GM19438 (cell line): Measurements from ENCODE around the gene DDIT3.
"Not testable (repeated sequence)": the region's sequence is repeated elsewhere in the genome, so short reads cannot be mapped to it uniquely, and the experiment has no call there.

Source experiments
- ATAC-seq: cut with Tn5 transposase; IDR thresholded peaks from one replicate; pipeline ENCODE4 v1.9.1; 2021; ENCODE audit warnings: low read depth; ENCODE audit not compliant: unreplicated experiment

DDIT3 gene

DNA sequence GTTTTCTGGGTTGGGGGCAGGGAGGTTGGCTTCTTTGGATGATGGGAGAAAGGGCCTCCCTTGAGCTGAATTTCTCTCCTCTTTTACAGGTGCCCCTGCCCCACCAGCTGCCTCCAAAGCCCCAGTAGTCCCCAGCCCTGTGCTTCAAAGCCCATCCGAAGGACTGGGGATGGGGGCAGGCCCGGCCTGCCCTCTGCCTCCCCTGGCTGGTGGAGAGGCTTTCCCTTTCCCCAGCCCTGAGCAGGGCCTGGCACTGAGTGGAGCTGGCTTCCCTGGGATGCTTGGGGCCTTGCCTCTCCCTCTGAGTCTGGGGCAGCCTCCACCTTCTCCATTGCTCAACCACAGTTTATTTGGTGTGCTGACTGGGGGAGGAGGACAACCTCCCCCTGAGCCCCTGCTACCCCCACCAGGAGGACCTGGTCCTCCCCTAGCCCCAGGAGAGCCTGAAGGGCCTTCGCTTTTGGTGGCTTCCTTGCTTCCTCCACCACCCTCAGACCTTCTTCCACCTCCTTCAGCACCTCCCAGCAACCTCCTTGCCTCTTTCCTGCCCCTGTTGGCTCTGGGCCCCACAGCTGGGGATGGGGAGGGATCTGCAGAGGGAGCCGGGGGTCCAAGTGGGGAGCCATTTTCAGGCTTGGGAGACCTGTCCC, 6.3 kb upstream of the DDIT3 start:
- ATAC-seq, result no peak

DNA sequence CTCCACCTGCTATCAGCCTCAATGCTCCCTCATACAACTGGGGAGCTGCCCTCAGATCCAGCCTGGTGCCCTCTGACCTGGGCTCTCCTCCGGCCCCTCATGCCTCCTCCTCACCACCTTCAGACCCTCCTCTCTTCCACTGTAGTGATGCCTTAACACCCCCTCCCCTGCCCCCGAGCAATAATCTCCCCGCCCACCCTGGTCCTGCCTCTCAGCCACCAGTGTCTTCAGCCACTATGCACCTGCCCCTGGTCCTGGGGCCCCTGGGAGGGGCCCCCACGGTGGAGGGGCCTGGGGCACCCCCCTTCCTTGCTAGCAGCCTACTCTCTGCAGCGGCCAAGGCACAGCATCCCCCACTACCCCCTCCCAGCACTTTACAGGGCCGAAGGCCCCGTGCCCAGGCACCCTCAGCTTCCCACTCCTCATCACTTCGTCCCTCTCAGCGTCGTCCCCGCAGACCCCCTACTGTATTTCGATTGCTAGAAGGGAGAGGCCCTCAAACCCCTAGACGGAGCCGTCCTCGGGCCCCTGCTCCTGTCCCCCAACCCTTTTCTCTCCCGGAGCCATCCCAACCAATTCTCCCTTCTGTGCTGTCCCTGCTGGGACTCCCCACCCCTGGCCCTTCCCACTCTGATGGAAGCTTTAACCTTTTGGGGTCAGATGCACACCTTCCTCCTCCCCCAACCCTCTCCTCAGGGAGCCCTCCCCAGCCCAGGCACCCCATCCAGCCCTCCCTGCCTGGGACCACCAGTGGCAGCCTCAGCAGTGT, 5.5 kb upstream of the DDIT3 start:
- ATAC-seq, result no peak

DNA sequence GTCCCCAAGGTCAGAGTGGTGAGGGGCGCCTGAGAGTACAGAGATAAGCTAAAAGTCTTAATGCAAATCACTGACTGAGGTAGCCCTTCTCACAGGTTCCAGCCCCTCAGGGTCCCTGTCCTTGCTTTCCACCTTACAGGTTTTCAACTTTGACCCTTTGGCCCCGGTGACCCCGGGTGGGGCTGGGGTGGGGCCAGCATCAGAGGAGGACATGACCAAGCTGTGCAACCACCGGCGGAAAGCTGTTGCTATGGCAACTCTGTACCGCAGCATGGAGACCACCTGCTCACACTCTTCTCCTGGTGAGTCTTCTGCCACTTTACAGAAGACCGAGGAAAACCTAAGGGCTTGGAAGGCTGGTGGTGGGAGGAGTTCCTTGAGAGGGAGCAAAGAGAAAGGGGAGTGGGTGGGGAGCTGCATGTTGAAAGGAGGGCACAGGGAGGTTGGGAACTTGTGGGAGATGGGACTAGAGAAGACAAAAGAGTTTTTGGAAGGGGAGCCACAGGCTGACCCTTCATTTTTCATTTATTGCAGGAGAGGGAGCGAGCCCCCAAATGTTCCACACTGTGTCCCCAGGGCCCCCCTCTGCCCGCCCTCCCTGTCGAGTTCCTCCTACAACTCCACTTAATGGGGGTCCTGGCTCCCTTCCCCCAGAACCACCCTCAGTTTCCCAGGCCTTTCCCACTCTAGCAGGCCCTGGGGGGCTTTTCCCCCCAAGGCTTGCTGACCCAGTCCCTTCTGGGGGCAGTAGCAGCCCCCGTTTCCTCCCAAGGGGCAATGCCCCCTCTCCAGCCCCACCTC, 4.7 kb upstream of the DDIT3 start:
- ATAC-seq, result no peak

DNA sequence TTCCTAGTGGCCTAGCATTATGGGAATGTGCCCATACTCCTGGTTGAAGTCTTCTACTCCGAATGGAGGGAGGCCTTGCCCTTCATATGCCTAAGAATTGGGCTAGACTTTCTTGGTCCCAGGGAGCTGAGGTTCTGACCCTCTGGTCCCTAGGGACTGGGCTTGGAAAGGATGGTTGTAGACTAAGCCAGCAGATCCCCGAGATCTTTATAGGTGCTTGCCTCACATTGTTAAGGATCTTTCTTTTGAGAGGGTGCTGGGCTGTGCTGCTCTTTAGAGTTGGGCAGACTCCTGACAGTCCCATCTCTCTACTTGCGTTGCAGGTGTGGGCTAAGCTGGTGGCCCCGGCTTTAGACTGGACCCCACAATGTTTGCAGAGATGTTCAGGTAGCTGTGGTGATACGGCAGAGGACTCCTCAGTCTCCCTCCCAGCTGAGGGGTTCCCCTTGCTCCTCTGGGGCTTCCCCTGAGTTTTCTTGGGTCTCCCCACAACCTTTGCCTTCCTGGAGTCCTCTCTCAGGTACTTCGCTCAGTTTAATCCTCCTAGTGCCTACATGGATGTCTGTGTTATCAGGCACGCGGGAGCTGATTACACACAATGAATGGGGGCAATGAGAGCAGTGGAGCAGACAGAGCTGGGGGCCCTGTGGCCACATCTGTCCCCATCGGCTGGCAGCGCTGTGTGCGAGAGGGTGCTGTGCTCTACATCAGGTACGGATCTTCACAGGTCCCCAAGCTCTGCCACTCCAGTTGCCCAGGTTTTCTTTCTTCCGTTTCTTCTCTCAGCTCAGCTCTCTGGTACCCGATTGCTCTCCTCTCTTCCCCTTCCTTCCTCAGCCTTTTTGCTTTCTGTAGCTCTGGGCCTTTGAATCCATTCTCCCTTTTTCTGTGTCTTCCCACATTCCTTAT, 3.6 kb upstream of the DDIT3 start:
- no peak for ATAC-seq

DNA sequence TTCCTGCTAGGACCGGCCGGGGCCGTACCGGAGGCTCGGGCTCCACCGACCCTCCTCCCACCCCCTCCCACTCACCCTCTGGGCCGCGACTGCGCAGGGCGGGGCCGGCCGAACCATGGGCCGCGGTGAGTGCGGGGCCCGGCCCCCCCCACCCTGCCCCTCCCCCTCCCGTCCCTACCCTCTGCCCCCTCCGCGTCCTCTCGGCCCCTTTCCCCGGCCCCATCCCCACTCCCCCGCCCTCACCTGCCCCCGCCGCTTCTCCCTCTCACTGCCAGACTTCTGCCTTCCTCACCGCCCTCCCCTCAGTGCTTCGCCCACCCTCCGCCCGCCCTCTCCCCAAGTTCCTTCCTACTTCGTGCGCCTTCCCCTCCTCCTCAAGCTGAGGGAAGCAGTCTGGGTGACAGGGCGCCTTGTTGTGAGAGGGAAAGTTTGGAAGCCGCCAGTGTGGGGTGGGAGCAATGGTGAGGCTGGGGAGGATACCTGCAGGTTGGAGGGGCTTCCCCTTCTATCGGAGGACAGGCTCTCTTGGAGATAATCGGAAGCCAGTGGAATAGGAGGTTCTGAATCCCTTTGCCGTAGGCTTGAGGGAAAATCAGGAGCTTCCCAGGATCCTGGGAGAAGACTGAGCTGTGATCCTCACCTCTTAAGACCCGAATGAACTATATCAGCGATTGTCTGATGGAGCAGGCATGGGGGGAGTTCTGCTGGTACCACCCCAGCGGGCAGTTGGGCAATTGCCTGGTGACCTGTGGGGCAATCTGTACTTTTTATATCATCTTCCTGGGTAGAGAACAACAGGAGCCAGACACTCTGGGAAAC, 2.8 kb upstream of the DDIT3 start:
- no peak for ATAC-seq

DNA sequence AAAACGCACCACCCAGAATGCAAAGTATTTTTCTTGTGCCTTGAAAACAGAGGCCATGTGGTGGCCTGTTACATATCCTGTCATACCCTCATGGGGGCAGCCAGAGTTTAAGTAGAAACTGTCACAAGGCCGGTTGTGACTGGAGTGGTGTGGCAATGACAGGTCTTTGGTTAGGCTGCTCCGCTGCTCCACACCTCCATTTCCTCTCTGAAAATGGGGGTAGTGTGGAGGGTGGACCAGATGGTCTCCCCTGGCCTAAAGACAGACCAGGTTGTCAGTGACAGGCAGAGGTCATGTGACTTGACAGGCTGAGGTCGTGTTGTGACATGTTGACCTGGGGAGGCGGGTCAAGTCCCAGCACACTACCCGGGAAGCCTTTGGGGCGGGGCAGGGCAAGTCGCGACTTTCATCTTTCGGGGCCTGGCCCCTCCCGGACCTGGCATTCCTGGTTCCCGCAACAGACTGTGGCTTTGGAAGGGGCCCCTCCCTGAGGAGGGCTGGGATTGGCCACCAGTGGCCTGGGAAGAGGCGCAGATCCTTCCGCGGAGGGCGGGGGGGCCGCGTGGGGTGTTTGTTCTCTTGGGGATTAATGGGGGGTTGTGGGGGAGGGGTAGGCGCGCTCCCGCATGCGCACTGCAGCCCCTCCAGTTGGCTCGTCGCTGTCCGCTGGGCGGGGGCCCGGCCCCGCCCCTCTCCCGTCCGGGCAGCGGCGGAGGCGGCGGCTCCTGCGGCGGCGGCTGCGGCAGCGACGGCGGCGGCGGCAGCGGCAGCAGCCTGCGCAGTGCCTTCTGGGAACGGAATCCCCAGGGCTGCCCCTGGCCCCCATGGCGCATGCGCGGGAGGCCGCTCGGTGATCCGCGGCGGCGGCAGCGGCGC, 1.9 kb upstream of the DDIT3 start, which contains the start of gene MBD6:
TSS of gene MBD6 (plus strand) at position 814 of the 876 bp plus-strand sequence. CDS start 1,480 bp downstream, outside the sequence.
- peak; percentile 46 for ATAC-seq

DNA sequence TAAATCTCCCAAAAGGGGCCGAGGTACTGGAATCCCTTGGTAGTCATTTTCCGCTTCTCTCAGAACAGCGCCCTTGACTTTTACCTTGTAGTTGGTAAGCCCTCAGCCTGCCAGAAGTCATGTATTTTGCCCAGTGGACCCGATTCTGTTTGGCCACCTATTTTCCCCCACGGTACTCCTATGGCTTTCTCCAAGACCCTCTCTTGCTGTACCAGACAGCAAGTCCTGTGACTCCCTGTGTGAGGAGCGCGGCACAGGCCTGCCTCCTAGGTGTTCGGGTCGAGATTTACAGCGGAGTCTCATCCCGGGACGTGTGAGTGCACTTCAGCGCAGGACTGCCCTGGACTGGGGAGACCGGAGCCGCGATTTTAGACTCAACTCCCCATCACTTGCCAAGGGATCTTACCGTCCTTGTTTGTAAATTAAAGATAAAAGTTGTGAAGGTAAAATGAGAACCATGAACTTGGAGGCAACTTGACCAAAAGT, 1.3 kb upstream of the DDIT3 start:
- ATAC-seq, result no peak

DNA sequence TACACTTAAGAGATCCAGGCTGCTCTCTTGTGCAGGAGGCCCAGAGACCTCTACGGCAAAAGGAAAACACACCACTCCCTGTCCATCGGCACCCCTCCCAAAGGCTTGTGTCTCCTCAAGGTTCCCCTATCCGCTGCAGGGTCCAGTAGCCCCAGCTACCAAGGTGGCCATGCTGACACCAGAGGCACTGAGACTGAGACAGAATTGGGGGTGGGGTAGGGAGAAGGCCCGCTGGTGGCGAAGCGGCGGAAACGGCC, 590 bp downstream of the DDIT3 start:
- peak; percentile 5 for ATAC-seq

DNA sequence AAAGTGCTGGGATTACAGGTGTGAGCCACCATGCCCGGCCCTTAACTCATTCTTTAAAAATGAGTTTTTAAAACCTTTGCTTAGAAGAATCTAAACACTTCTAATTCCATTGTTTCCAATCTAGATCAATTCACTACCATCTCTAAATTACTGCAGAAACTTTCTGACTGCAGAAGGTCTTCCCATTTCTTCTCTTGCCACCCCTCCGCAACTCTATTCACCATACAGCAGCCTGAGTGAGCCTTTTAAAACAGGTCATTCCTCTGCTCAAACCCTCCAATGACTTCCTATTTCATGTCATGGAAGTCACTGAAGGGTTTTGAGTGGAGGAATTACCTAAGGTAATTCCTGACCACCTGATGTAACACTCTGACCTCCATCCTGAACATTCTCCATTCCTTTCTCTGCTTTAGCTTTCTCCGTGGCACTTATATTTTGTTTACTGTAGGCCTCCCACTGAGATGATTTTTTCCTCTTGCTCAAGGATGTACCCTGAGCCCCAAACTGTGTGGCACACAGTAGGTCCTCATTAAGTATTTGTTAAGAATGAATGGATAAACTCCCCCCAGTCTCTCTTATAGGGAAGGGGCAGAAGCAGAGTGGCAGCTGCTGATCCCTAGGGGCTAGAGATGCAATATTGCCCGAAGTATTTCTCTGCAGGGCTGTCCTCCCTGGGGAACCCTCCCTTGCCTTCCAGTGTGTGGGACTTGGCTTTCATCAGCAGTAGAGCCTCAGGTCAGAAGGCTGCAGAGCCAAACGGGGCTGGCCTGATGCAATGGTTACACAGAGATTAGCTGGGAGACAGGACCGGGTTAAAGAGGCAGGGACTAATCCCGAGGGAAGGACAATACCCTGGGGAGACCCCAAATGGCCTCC, 1.2 kb downstream of the DDIT3 start:
- no peak for ATAC-seq

DNA sequence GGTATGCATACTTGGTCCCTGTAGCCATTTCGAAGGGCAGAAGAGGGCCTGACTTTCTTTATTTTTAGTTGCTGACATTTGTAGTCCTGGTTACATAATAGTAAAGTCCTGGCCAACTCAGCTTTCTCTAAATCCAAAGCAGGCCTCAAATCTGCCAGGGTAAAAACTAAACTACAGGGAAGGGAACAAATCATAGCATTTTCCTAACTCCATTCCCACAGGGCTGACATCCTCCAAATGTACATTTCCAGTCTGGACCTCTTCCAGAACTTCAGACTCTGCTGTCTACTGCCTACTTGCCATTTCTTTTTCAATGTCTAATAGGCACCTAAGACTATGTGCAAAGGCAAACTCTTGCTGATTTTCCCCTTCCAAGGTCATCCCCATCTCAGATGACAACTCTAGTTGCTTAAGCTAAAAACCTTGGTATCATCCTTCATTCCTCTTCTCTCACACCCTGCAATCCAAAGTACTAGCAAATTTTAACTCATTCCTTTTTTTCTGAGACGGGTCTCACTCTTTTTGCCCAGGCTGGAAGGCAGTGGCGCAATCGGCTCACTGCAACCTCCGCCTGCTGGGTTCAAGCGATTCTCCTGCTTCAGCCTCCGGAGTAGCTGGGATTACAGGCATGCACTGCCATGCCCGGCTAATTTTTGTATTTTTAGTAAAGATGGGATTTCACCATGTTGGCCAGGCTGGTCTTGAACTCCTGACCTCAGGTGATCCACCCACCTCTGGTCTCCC, 2.0 kb downstream of the DDIT3 start:
- no peak for ATAC-seq

DNA sequence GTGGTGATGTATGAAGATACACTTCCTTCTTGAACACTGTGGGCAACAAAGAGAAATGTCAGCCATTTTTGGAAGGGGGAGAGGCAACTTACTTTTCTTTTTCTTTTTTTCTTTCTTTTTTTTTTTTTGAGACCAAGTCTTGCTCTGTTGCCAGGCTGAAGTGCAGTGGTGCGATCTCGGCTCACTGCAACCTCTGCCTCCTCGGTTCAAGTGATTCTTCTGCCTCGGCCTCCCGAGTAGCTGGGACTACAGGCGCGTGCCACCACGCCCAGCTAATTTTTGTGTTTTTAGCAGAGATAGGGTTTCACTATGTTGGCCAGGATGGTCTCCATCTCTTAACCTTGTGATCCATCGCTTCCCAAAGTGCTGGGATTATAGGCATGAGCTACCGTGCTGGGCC, 2.6 kb downstream of the DDIT3 start:
- not testable (repeated sequence) for ATAC-seq

DNA sequence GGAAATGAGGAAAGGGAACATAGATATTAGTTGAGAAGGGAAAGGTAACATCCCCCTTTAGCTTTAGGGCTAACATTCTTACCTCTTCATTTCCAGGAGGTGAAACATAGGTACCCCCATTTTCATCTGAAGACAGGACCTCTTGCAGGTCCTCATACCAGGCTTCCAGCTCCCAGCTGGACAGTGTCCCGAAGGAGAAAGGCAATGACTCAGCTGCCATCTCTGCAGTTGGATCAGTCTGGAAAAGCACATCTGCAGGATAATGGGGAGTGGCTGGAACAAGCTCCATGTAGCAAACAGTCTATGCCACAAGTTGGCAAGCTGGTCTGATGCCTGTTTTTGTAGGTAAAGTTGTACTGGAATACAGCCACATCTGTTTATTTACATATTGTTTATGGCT, 3.1 kb downstream of the DDIT3 start:
- no peak for ATAC-seq

DNA sequence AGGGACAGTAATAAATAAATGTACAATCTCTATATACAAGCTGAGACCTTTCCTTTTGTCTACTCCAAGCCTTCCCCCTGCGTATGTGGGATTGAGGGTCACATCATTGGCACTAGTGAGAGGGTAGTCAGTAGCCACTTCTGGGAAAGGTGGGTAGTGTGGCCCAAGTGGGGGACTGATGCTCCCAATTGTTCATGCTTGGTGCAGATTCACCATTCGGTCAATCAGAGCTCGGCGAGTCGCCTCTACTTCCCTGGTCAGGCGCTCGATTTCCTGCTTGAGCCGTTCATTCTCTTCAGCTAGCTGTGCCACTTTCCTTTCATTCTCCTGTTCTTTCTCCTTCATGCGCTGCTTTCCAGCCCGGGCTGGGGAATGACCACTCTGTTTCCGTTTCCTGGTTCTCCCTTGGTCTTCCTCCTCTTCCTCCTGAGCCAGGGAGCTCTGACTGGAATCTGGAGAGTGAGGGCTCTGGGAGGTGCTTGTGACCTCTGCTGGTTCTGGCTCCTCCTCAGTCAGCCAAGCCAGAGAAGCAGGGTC, 3.6 kb downstream of the DDIT3 start:
- no peak for ATAC-seq

DNA sequence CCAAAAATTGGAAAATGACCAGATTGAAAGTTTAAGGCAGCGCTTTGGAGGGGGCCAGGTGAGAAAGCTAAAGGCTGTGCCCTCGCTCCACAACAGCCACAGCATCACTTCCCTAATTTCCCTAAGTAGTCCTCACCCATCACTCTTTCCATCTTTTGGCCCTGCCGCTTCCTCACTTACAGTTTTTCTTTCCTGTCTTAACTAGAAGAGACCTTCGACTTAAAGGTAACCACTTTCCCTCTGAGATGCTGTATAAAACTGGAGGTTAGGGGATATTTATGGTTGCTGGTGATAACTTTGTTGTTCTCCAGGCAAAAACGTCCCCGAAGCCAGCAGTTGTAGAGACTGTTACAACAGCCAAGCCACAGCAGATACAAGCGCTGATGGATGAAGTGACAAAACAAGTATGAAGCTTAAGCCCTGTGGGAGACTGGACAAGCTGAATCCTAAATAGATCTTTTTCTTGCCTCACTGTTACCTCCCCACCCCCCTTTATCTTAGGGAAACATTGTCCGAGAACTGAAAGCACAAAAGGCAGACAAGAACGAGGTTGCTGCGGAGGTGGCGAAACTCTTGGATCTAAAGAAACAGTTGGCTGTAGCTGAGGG, 4.3 kb downstream of the DDIT3 start:
- no peak for ATAC-seq

DNA sequence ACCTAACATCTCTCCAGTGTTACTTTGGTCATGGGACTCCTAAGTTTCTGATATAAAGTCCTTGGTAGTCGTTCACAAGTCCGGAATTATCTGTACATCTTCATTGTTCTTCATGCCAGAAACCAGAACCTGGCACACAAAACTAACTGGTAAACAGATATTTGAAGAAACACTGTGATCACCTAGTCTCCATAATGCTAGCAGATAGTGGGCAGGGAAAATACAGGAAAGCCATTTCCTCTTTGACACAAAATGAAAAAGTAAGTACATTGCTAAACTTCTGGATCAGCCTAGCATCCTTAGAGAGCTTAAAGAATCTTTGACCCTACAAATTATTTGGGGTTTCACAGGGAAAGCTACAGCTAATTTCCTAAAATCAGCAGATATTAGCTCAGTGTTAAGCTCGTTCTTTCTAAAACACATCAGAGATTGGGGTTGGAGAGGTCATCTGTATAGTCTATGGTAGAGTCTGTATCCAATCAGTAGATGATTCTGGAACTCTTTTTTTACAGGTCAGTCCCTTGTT, 4.8 kb downstream of the DDIT3 start:
- ATAC-seq, result no peak

DNA sequence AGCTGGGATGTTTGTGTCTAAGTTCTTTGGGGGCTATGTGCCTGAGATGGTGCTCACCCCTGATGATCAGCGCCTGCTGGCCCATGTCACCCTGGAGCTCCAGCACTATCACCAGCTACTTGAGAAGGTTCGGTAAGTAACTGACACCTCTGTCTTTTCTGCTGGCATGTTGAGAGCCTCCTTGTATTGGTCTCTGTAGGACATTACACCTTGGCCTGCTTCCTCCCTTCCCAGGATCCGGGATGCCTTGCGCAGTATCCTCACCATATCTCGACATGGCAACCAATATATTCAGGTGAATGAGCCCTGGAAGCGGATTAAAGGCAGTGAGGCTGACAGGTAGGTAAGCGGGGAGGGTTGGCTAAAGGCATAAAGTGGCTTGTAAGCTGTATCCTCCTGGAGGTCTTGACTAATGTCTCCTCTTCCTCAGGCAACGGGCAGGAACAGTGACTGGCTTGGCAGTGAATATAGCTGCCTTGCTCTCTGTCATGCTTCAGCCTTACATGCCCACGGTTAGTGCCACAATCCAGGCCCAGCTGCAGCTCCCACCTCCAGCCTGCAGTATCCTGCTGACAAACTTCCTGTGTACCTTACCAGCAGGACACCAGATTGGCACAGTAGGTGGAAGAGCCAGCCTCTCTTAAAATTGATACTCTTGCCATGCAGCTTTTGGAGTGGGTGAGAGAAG, 5.5 kb downstream of the DDIT3 start:
- no peak for ATAC-seq
